SK-N-SH treated with all-trans-retinoic acid at 6 μM for 48 hours (cell line): Measurements from ENCODE around the gene CLHC1.

Source experiments
- ATAC-seq: fragments of 200-7000 bp; cut with Tn5 transposase; 3 replicates; pipeline ENCODE4 v1.9.1; 2020; ENCODE audit warnings: mild to moderate bottlenecking, moderate library complexity
- CREB5 ChIP-seq: fragments of 250-450 bp; sonication (Bioruptor Pico); IDR thresholded peaks from 2 replicates; pipeline ENCODE4 v1.5.1; 2020; ENCODE audit warnings: low read depth, mild to moderate bottlenecking, moderate library complexity
- CSRNP3 ChIP-seq: fragments of 250-450 bp; sonication (Bioruptor Pico); IDR thresholded peaks from 2 replicates; pipeline ENCODE4 v1.5.1; 2021; ENCODE audit warnings: mild to moderate bottlenecking, moderate library complexity
- ESRRG ChIP-seq: fragments of 250-450 bp; sonication (Bioruptor Pico); IDR thresholded peaks from 2 replicates; pipeline ENCODE4 v1.6.1; 2021; ENCODE audit warnings: mild to moderate bottlenecking
- GLIS3 ChIP-seq: fragments of 250-450 bp; sonication (Bioruptor Pico); IDR thresholded peaks from 2 replicates; pipeline ENCODE4 v1.5.0; 2020; ENCODE audit warnings: mild to moderate bottlenecking, moderate library complexity
- ISL1 ChIP-seq: fragments of 250-450 bp; sonication (Bioruptor Pico); IDR thresholded peaks from 2 replicates; pipeline ENCODE4 v2.1.2; 2022; ENCODE audit warnings: mild to moderate bottlenecking, moderate library complexity
- PATZ1 ChIP-seq: fragments of 250-450 bp; sonication (Bioruptor Pico); IDR thresholded peaks from 2 replicates; pipeline ENCODE4 v1.8.0; 2020; ENCODE audit warnings: mild to moderate bottlenecking, moderate library complexity, borderline replicate concordance
- PPARA ChIP-seq: fragments of 250-450 bp; sonication (Bioruptor Pico); IDR thresholded peaks from 2 replicates; pipeline ENCODE4 v1.5.0; 2020; ENCODE audit warnings: mild to moderate bottlenecking, borderline replicate concordance
- RARB ChIP-seq: fragments of 250-450 bp; sonication (Bioruptor Pico); IDR thresholded peaks from 2 replicates; pipeline ENCODE4 v1.8.0; 2021; ENCODE audit warnings: mild to moderate bottlenecking, moderate library complexity
- TCF4 ChIP-seq: fragments of 250-450 bp; sonication (Bioruptor Pico); IDR thresholded peaks from 2 replicates; pipeline ENCODE4 v1.8.0; 2021; ENCODE audit warnings: mild to moderate bottlenecking, moderate library complexity, borderline replicate concordance
- TOX ChIP-seq: fragments of 250-450 bp; sonication (Bioruptor Pico); IDR thresholded peaks from 2 replicates; pipeline ENCODE4 v1.8.0; 2021; ENCODE audit warnings: mild to moderate bottlenecking, moderate library complexity, borderline replicate concordance
- ZC3H10 ChIP-seq: fragments of 250-450 bp; sonication (Bioruptor Pico); IDR thresholded peaks from 2 replicates; pipeline ENCODE4 v1.5.1; 2021; ENCODE audit warnings: mild to moderate bottlenecking, moderate library complexity
- ZFP30 ChIP-seq: fragments of 450-650 bp; formaldehyde crosslinking; IDR thresholded peaks from 2 replicates; pipeline ENCODE4 v1.5.0; 2022; ENCODE audit warnings: mild to moderate bottlenecking, moderate library complexity
- ZNF565 ChIP-seq: fragments of 450-650 bp; formaldehyde crosslinking; conservative IDR thresholded peaks from 2 replicates; pipeline ENCODE4 v1.5.0; 2020; ENCODE audit warnings: low read depth, mild to moderate bottlenecking, moderate library complexity
- ZNF70 ChIP-seq: fragments of 450-650 bp; formaldehyde crosslinking; IDR thresholded peaks from 2 replicates; pipeline ENCODE4 v1.5.0; 2020; ENCODE audit warnings: mild to moderate bottlenecking, moderate library complexity
- ZNF8 ChIP-seq: fragments of 450-650 bp; formaldehyde crosslinking; IDR thresholded peaks from 2 replicates; pipeline ENCODE4 v1.5.0; 2020; ENCODE audit warnings: mild to moderate bottlenecking, moderate library complexity
- TF ChIP-seq, protein P1 (sequence below): fragments of 250-450 bp; sonication (Bioruptor Pico); IDR thresholded peaks from 2 replicates; pipeline ENCODE4 v1.5.0; 2020; ENCODE audit warnings: mild to moderate bottlenecking, moderate library complexity
- TF ChIP-seq, protein P2 (sequence below): fragments of 250-450 bp; sonication (Bioruptor Pico); IDR thresholded peaks from 2 replicates; pipeline ENCODE4 v1.8.0; 2021; ENCODE audit warnings: low read depth, mild to moderate bottlenecking, moderate library complexity, borderline replicate concordance

The CLHC1 gene

DNA sequence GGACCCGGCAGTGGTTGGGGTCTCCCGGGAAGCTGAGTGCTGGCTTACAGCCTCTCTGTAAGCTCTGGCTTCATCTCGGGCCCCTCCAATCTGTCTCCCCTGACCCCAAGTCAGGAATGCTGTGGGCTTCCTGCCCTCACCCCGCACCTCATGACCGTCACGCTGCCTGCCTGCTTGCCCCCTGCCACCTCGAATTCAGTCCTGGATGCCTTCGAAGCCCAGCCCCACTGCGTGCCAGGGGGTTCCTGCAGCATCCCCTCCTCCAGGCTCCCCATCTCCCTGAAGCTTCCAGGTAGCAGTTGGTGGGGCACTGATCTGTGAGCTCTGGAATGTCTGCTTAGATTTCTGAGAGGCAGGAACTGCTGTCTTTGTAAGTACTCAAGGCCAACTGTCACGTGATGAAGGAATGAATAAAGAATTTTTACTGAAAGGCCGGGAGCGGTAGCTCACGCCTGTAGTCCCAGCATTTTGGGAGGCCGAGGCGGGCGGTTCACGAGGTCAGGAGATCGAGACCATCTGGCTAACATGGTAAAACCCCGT, 6.5 kb downstream of the CLHC1 start (continued):
- TF ChIP-seq CREB5 (CRISPR knock-in tag) (no peak), TCF4 (CRISPR knock-in tag) (no peak), ZNF565 (CRISPR knock-in tag) (no peak)

DNA sequence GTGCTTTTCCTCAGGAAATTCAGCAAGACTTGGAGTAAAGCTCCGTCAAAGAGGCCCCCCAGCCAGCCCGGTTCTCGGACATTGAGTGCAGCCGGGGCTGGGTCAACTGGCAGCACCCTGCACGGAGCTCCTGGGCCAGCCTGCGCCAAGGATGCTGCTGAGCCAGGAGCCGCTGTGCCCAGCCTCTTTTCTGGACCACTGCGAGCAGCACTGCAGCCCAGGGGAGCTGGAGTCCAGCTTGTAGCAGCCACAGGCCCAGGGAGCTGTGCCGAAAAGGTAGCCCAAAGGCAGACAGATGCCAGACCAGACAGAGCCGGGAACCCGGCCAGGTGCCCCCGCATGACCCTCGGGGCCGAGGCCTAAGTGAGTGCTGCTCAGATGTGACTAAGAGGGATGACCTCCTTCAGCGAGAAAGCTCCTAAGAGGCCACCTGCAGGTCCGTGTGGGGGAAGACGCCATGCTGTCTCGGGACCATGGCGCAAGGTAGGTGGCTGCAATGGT, 7.3 kb downstream of the CLHC1 start:
- no peak for TF ChIP-seq CREB5 (CRISPR knock-in tag)
- TF ChIP-seq, protein P1, sequence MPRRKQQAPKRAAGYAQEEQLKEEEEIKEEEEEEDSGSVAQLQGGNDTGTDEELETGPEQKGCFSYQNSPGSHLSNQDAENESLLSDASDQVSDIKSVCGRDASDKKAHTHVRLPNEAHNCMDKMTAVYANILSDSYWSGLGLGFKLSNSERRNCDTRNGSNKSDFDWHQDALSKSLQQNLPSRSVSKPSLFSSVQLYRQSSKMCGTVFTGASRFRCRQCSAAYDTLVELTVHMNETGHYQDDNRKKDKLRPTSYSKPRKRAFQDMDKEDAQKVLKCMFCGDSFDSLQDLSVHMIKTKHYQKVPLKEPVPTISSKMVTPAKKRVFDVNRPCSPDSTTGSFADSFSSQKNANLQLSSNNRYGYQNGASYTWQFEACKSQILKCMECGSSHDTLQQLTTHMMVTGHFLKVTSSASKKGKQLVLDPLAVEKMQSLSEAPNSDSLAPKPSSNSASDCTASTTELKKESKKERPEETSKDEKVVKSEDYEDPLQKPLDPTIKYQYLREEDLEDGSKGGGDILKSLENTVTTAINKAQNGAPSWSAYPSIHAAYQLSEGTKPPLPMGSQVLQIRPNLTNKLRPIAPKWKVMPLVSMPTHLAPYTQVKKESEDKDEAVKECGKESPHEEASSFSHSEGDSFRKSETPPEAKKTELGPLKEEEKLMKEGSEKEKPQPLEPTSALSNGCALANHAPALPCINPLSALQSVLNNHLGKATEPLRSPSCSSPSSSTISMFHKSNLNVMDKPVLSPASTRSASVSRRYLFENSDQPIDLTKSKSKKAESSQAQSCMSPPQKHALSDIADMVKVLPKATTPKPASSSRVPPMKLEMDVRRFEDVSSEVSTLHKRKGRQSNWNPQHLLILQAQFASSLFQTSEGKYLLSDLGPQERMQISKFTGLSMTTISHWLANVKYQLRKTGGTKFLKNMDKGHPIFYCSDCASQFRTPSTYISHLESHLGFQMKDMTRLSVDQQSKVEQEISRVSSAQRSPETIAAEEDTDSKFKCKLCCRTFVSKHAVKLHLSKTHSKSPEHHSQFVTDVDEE (CRISPR knock-in tag), result no peak
- TF ChIP-seq CSRNP3 (CRISPR knock-in tag), result no peak
- no peak for TF ChIP-seq ZC3H10 (CRISPR knock-in tag)
- TF ChIP-seq PATZ1 (CRISPR knock-in tag), result no peak
- TF ChIP-seq ZNF70 (CRISPR knock-in tag), result no peak
- no peak for TF ChIP-seq TOX (CRISPR knock-in tag)
- no peak for TF ChIP-seq RARB
- no peak for ATAC-seq

DNA sequence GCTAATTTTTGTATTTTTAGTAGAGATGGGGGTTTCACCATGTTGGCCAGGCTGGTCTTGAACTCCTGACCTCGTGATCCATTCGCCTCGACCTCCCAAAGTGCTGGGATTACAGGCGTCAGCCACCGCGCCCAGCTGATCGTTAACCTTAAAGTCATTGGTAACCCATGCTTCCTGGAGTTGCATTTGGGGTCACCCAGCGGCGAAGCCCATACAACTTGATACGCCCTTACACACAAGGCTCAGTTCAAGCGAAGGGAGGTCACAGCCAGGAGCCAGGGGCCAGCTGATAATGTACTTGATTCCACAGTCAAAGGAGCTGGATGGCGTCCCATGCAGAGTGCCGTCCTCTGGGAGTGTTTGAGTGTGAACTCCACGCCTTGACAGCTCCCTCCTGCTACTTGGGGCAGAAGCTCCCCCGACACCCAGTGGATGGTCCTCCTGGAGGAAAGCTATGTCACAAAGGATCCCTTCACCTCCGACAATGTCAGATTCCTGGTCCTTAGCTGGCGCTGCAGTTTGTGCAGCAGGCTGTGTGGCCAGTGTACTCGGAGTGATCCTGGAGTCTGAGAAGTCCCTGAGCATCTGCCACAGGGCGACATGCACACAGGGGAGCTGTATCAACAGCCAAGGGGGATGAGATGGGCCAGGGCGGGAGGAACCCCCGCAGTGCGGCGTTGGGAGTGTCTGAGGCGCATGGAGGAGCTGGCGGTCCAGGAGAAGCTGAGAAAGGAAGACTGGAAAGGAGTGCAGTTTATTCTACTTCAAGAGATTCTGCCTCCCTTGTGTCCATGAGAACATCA, 7.9 kb downstream of the CLHC1 start:
- ATAC-seq, result no peak
- TF ChIP-seq RARB (no peak), ESRRG (CRISPR knock-in tag) (no peak), ZNF565 (CRISPR knock-in tag) (no peak), CREB5 (CRISPR knock-in tag) (no peak), TCF4 (CRISPR knock-in tag) (no peak), TOX (CRISPR knock-in tag) (no peak), GLIS3 (CRISPR knock-in tag) (no peak), ZNF8 (CRISPR knock-in tag) (no peak), ZNF70 (CRISPR knock-in tag) (no peak), ZFP30 (CRISPR knock-in tag) (no peak), ISL1 (CRISPR knock-in tag) (no peak), PPARA (CRISPR knock-in tag) (no peak), PATZ1 (CRISPR knock-in tag) (no peak)
- TF ChIP-seq, protein P2, sequence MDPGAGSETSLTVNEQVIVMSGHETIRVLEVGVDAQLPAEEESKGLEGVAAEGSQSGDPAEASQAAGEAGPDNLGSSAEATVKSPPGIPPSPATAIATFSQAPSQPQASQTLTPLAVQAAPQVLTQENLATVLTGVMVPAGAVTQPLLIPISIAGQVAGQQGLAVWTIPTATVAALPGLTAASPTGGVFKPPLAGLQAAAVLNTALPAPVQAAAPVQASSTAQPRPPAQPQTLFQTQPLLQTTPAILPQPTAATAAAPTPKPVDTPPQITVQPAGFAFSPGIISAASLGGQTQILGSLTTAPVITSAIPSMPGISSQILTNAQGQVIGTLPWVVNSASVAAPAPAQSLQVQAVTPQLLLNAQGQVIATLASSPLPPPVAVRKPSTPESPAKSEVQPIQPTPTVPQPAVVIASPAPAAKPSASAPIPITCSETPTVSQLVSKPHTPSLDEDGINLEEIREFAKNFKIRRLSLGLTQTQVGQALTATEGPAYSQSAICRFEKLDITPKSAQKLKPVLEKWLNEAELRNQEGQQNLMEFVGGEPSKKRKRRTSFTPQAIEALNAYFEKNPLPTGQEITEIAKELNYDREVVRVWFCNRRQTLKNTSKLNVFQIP (CRISPR knock-in tag), result no peak
- TF ChIP-seq, protein P1 (CRISPR knock-in tag), result no peak
